Mucosa of rectum (tissue), 2 donors: ENCODE results near the gene KRT14.
A peak's percentile ranks its signal among the peaks of the same experiment; 100 is the strongest.

ENCODE experiments used
- H3K27ac ChIP-seq, 2 donors: one replicate each; pipeline ENCODE4 v1.7.0; 2013; ENCODE audit warnings: inconsistent platforms in 2 of 2, low read depth in 2 of 2, low read length in 2 of 2
- H3K27me3 ChIP-seq, 2 donors: one replicate each; pipeline ENCODE4 v1.7.0; 2013; ENCODE audit warnings: low read length in 2 of 2; ENCODE audit not compliant: control insufficient read depth in 2 of 2, insufficient read depth in 2 of 2
- H3K36me3 ChIP-seq, 2 donors: one replicate each; pipeline ENCODE4 v1.7.0; 2013; ENCODE audit warnings: low read length in 2 of 2; ENCODE audit not compliant: control insufficient read depth in 2 of 2, insufficient read depth in 2 of 2
- H3K4me1 ChIP-seq, 2 donors: one replicate each; pipeline ENCODE4 v1.7.0; 2013; ENCODE audit warnings: low read length in 2 of 2, mild to moderate bottlenecking in 1 of 2; ENCODE audit not compliant: control insufficient read depth in 2 of 2, insufficient read depth in 2 of 2
- H3K4me3 ChIP-seq, 2 donors: one replicate each; pipeline ENCODE4 v1.7.0; 2013; ENCODE audit warnings: low read length in 2 of 2
- H3K9ac ChIP-seq, 2 donors: one replicate each; pipeline ENCODE4 v1.7.0; 2013; ENCODE audit warnings: low read length in 2 of 2, low read depth in 1 of 2, mild to moderate bottlenecking in 1 of 2
- H3K9me3 ChIP-seq, 2 donors: one replicate each; pipeline ENCODE4 v1.7.0; 2013; ENCODE audit warnings: low read length in 2 of 2; ENCODE audit not compliant: control insufficient read depth in 2 of 2
- donor health status: healthy.
- donor health status: Normal muscosa, but diverticular disease.

Gene KRT14

DNA sequence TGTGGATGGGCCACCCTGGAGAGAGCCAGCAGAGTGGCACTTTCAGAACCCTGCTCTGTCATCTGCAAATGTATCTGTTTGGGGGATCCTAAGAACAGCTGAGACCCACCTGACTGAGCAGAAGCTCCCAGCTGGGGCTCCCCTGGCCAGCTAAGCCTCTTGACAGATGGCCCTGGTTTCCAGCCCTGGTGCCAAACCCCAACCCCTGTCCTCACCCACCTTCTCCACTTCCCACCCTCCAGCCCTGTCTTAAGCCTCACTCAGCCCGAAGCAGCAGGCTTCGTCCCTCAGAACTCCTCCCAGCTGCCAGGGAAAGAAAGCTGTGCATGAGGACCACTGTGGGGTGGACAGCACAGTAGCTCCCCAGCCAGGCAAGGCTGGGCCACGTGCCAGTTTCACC, 11.4 kb downstream of the KRT14 start:
- Histone ChIP-seq H3K9me3 (no peaks in the 10 kb centered on the region), H3K4me3 (no peak overlapping the region), H3K4me1 (peaks cover 0 to 5% of the 10 kb centered on the region in 2 donors), H3K36me3 (no peaks in the 10 kb centered on the region), H3K9ac (no peak overlapping the region), H3K27ac (no peak overlapping the region), H3K27me3 (peaks cover 0 to 6% of the 10 kb centered on the region in 2 donors)

- H3K4me3 ChIP-seq = no peak within 1 kb of the TSS
- H3K9ac ChIP-seq = no peak within 1 kb of the TSS
- H3K36me3 ChIP-seq = no peaks in the 10 kb centered on the region
- H3K4me1 ChIP-seq = no peaks in the 10 kb centered on the region
- H3K9me3 ChIP-seq = no peaks in the 10 kb centered on the region
- H3K27me3 ChIP-seq = peaks cover 4 to 6% of the 10 kb centered on the region in 2 donors
- H3K27ac ChIP-seq = no peak within 1 kb of the TSS
Measured at GRCh38 chr17:41571561-41572434, 14.9 kb downstream of the KRT14 start, which contains the start of gene KRT9. Gene KRT9 (minus strand): TSS chr17:41572059. CDS start chr17:41571992, 67 bp downstream.

GRCh38 chr17:41567317-41567716, 19.4 kb downstream of the KRT14 start:
- Histone ChIP-seq H3K4me3 (no peak overlapping the region), H3K9ac (no peak overlapping the region), H3K9me3 (no peaks in the 10 kb centered on the region), H3K27me3 (peaks cover 4% of the 10 kb centered on the region in 2 donors), H3K36me3 (no peaks in the 10 kb centered on the region), H3K27ac (no peak overlapping the region), H3K4me1 (no peaks in the 10 kb centered on the region)

DNA sequence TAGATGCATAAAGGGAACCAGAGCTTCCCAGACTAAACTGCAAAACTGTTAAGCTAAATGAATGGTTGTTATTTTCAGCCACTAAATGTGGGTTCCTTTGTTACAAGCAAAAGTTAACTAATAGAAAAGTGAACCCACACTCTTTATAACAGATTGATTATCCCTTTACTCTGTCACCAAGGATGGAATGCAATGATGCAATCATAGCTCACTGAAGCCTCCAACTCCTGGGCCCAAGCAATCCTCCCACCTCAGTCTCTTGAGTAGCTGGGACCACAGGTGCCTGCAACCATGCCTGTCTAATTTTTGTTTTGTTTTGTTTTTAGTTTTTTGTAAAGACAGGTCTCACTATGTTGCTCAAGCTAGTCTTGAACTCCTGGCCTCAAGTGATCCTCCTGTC, 21.4 kb downstream of the KRT14 start:
- no peak overlapping the region for H3K9ac ChIP-seq
- no peaks in the 10 kb centered on the region for H3K4me1 ChIP-seq
- no peak overlapping the region for H3K27ac ChIP-seq
- H3K9me3 ChIP-seq = no peaks in the 10 kb centered on the region
- H3K36me3 ChIP-seq = no peaks in the 10 kb centered on the region
- no peak overlapping the region for H3K4me3 ChIP-seq
- H3K27me3 ChIP-seq = peaks cover 4 to 5% of the 10 kb centered on the region in 2 donors

- no peak overlapping the region for H3K27ac ChIP-seq
- no peaks in the 10 kb centered on the region for H3K4me1 ChIP-seq
- H3K27me3 ChIP-seq = peaks cover 0 to 8% of the 10 kb centered on the region in 2 donors
- H3K9ac ChIP-seq = no peak overlapping the region
- no peak overlapping the region for H3K4me3 ChIP-seq
- no peaks in the 10 kb centered on the region for H3K9me3 ChIP-seq
- H3K36me3 ChIP-seq = no peaks in the 10 kb centered on the region
Measured at GRCh38 chr17:41563607-41564170, 23.0 kb downstream of the KRT14 start.

DNA sequence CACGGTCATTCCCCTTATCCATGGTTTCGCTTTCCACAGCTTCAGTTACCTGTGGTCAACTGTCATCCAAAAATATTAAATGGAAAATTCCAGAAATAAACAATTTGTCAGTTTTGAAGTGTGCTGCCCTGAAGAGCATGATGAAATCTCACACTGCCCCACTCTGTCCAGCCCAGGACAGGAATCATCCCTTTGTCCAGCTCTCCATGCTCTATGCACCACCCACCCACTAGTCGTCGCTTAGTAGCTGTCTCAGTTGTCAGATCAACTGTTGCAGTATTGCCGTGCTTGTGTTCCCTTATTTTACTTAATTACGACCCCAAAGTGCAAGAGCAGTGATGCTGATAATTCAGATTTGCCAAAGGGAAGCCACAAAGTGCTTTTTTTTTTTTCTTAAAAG, 25.1 kb downstream of the KRT14 start:
- H3K9me3 ChIP-seq = no peaks in the 10 kb centered on the region
- H3K27me3 ChIP-seq = peaks cover 0 to 8% of the 10 kb centered on the region in 2 donors
- H3K4me3 ChIP-seq = no peak overlapping the region
- H3K27ac ChIP-seq = no peak overlapping the region
- H3K9ac ChIP-seq = no peak overlapping the region
- no peaks in the 10 kb centered on the region for H3K4me1 ChIP-seq
- no peaks in the 10 kb centered on the region for H3K36me3 ChIP-seq

- Histone ChIP-seq H3K4me3 (no peak overlapping the region), H3K27ac (no peak overlapping the region), H3K4me1 (peaks cover 4 to 10% of the 10 kb centered on the region in 2 donors), H3K27me3 (peaks cover 0 to 8% of the 10 kb centered on the region in 2 donors), H3K9ac (no peak overlapping the region), H3K9me3 (no peaks in the 10 kb centered on the region), H3K36me3 (no peaks in the 10 kb centered on the region)
Measured at GRCh38 chr17:41559548-41559947, 27.1 kb downstream of the KRT14 start.

DNA sequence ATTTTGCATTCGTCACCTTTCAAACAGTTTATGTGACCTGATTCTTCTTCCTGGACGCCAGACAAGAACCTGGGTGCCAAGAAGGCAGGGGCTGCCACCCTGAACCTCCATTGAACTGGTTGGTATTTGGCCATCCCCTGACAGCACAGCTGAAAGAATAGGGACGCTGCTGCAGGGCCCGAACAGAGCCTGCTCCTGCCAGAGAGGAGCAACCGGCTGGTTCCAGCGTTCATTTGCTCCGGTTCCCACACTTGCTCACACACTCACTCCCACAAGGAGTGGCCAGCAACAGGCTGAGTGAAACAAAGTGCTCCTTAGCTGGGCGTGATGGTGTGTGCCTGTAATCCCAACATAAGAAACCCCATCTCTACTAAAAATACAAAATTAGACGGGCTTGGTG, 29.8 kb downstream of the KRT14 start:
- Histone ChIP-seq H3K9ac (no peak overlapping the region), H3K9me3 (no peaks in the 10 kb centered on the region), H3K27ac (no peak overlapping the region), H3K4me1 (peaks cover 9 to 13% of the 10 kb centered on the region in 2 donors), H3K27me3 (peaks cover 0 to 4% of the 10 kb centered on the region in 2 donors), H3K36me3 (no peaks in the 10 kb centered on the region), H3K4me3 (no peak overlapping the region)

- no peak overlapping the region for H3K4me3 ChIP-seq
- H3K27me3 ChIP-seq = peaks cover 0 to 4% of the 10 kb centered on the region in 2 donors
- H3K36me3 ChIP-seq = no peaks in the 10 kb centered on the region
- H3K9ac ChIP-seq = no peak overlapping the region
- H3K27ac ChIP-seq = peak overlapping the region in 1 of 2 donors; percentile 73
- no peaks in the 10 kb centered on the region for H3K9me3 ChIP-seq
- peaks cover 11 to 13% of the 10 kb centered on the region in 2 donors for H3K4me1 ChIP-seq
Measured at GRCh38 chr17:41556306-41556705, 30.4 kb downstream of the KRT14 start.

- peaks cover 16% of the 10 kb centered on the region in 2 donors for H3K4me1 ChIP-seq
- peak overlapping the region in 1 of 2 donors; percentile 19 for H3K9ac ChIP-seq
- no peak overlapping the region for H3K4me3 ChIP-seq
- no peaks in the 10 kb centered on the region for H3K9me3 ChIP-seq
- H3K27me3 ChIP-seq = peaks cover 0 to 2% of the 10 kb centered on the region in 2 donors
- peak overlapping the region; percentile 70 to 73 for H3K27ac ChIP-seq
- H3K36me3 ChIP-seq = no peaks in the 10 kb centered on the region
Measured at GRCh38 chr17:41555105-41555887, 31.4 kb downstream of the KRT14 start.
